Measurements from ENCODE around the gene PDHA1. TPM values are rescaled to one million over a fixed set of nuclear protein-coding genes. Genes with fewer than 3 reads are reported as not detected.

Gene PDHA1
- total RNA-seq, 3 donors from 2014 or later: 254 to 412 (median 363) TPM

DNA sequence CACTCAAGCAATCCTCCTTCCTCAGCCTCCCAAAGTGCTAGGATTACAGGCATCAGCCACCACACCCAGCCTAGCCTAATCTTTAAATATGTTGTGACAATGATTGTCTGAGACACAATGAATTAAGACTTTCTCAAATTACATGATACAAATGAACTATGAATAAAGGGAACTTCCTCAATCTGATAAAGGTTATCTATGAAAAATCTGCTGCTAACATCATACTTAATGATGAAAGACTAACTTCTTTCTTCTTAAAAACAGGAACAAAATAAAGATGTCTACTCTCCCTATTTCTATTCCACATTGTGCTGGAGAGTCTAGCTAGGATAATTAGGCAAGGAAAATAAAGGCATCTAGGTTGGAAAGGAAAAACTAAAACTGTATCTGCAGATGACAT lies 60.0 kb downstream of the PDHA1 start:
- Histone ChIP-seq H3K4me1 (ENCODE audit: low read depth) (no peaks in the 10 kb centered on the region), H3K4me3 (no peak overlapping the region), H3K9me3 (no peaks in the 10 kb centered on the region), H3K36me3 (ENCODE audit: low read depth) (no peaks in the 10 kb centered on the region)
- intact Hi-C loops (cut with DNase I, micrococcal nuclease): no loop called here
- TF ChIP-seq CTCF (IDR thresholded peaks at IDR 0.05): no peak
- ATAC-seq: no peak
- DNase-seq: no peak

DNA sequence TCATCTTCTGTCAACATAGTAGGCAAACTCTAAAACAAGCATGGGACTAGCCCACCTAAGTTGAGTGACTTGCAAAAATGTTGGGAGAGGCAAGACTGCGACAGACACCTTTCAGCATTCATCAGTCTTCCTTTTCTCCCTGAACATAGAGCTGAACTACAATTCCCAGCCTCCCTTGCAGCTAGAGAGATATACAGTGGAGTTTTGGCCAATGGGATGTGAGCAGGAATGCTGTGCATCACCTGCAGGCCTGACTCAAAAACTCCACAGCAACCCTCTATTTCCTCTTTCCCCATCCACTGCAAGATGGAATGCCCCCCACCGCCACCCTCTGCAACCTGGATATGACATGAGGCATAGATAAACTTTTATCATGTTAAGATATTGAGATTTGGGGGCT lies 66.5 kb downstream of the PDHA1 start:
- no peaks in the 10 kb centered on the region for H3K36me3 ChIP-seq (ENCODE audit: low read depth)
- H3K9me3 ChIP-seq: no peaks in the 10 kb centered on the region
- no peak overlapping the region for H3K4me3 ChIP-seq
- no peaks in the 10 kb centered on the region for H3K4me1 ChIP-seq (ENCODE audit: low read depth)
- no peak for TF ChIP-seq CTCF (IDR thresholded peaks at IDR 0.05)
- ATAC-seq (no peak), DNase-seq (no peak)
- intact Hi-C loops (cut with DNase I, micrococcal nuclease): no loop called here

Other genes with a start within 250 kb of the PDHA1 start
- gene ADGRG2, start 221.5 kb upstream of the PDHA1 start, total RNA-seq: 1 to 10 TPM in 1 of 3 donors, under 1 TPM in 2; 0.38 to 1.3 (median 0.39) TPM
- under 1 TPM in 2 of 3 donors, not detected in 1; 0.16 to 0.23 TPM for gene MAP3K15, start 171.6 kb downstream of the PDHA1 start, total RNA-seq

All from mucosa of descending colon (tissue), 3 donors.